Left renal pelvis (tissue), 4 donors: ENCODE data around the gene CACNA1B. TPM values are rescaled to one million over a fixed set of nuclear protein-coding genes. Genes with fewer than 3 reads are reported as not detected.

Source experiments
- DNase-seq, 4 donors: peaks; one replicate each; pipeline ENCODE4 v3.0.0-alpha.2; 2013; ENCODE audit warnings: low read depth in 4 of 4, low spot score in 3 of 4
- polyA plus RNA-seq, 4 donors: library from polyadenylated mRNA; unstranded; fragments of 120-200 nt; gene quantifications; one replicate each; pipeline ENCODE4 v1.2.1, GENCODE V29; 2013; ENCODE audit not compliant: insufficient read length in 4 of 4

Gene CACNA1B
- polyA plus RNA-seq, 4 donors = 0.10 to 0.70 (median 0.27) TPM

DNA sequence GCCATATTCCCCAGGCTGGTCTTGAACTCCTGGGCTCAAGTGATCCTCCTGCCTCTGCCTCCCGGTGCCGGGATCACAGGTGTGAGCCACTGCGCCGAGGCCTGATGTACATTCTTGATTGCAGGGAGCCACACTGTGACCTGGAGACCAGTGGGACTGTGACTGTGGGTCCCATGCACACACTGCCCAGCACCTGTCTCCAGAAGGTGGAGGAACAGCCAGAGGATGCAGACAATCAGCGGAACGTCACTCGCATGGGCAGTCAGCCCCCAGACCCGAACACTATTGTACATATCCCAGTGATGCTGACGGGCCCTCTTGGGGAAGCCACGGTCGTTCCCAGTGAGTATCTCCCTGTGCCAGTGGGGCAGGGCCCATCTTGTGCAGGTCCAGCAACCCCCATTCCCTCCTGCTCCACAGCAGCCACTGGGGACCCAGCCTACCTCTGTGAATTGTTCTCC, 147.3 kb downstream of the CACNA1B start:
- no peak for DNase-seq

DNA sequence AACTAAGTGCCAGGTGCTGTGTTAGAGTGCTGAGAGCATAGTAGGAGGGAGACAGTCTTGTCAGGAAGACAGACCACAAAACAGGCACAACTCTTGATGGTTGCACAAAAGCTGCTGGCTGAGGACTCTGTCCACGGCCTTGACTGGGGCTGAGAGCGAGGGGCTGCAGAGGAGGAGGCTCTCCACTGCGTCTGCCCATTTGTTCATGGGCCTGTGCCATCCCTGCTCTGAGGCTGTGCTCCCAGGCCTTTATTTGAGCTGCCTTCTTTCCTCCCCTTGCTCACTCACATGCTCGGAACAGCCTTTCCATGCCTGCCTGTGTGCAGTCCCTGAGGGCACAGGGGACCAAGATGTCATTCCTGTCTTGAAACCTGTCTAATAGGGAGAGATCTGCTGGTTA, 147.8 kb downstream of the CACNA1B start:
- no peak for DNase-seq

DNA sequence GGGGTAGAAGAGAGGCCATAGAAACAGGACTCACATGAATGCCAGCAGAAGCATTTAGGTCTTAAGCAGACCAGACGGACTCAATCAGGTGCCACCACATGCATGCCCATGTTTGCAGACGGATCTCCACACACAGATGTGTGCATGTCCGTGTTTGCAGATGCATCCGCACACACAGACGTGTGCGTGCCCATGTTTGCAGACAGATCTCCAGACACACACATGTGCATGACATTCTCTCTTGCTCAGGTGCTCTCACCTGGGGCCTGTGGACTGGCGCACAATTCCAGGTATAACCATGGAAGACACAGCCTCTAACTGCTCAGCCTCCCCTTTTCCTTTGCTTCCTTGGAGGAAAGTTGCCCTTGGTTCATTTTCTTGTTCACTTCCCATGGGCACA, 148.3 kb downstream of the CACNA1B start:
- DNase-seq = no peak

DNA sequence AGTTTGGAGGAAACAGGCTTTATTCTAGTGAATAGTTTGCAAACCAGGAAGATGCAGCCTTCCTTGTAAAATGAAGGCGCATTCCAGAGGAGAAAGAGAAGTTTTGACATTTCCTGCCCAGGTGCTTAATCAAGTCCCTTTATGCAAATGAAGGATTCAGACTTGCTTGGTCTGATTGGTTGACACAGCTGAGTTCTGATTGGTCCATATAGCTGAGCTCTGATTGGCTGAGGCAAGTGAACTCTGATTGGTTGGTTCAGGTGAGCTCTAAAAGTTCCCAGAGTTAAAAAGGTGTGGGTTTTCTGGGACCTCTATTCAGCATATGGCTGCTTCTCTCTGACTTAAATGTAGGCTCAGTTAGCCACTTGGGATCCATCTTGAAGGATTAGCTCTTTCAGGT, 151.0 kb downstream of the CACNA1B start:
- DNase-seq = no peak

DNA sequence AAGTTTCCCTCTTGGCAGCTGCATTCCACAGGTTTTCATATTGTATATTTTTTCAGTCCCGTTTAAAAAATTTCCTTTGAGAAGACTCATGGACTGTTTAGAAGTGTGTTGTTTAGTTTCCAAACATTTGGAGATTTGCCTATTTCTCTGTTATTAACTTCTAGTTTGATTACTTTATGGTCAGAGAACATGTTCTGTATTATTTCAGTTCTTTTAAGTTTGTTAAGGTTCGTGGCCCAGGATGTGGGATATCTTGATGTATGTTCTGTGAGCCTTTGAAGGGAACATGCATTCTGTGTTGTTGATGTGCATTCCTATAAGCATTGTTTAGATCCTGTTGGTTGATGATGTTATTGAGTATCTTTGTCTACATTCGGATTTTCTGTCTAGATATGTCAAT, 153.6 kb downstream of the CACNA1B start:
- DNase-seq = no peak

DNA sequence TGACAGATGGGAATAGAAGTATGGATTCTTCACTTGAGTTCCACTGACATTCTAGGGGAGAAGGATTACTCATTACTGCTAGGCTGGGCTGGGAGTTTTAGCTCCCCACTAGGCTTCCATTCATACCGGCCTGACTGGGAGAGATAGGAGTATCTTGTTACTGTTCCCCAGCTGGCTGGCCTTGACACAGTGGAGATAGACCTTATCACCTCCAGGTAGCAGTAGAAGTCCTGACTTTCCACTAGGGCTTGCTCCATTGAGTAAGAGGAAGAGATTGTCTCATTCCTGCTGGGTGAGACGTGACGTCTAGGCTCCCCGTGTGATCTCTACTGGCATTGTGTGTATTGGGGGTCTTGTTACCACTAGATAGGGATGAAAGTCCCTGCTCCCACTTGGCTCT, 156.4 kb downstream of the CACNA1B start:
- DNase-seq = no peak

DNA sequence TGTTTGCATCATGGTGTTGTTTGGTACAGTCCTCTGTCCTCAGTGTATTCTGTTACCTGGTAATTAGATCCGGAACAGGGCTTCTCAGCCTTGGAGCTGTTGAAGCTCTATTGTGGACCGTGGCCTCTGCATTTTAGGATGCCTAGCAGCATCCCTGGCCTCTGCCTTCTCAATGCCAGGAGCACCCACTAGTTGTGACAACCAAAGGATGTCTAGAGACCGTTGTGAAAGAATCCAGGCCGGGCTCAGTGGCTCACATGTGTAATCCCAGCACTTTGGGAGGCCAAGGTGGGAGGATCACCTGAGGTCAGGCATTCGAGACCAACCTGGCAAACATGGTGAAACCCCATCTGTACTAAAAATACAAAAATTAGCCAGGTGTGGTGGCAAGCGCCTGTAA, 159.6 kb downstream of the CACNA1B start:
- DNase-seq = no peak

DNA sequence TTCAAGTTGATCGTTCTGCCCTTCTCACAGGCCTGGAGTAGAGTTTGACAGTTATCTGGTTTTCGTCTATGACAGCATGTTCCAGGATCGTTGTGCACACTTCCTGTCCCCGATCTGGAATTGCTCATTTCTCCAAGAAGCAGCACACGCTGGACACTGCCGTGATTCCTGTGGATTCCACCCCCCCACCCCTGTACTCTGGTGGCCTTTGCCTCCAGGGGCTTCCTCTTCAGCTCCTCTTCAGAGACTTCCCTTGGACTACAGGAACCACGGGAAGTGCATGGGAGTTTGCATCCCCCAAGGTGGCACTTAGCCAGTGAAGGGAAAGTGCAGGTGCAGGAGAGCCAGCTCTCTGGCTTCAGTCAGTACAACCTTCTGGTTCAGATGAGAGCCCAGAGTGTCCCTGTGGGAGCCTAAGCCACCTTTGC, 160.7 kb downstream of the CACNA1B start:
- no peak for DNase-seq

DNA sequence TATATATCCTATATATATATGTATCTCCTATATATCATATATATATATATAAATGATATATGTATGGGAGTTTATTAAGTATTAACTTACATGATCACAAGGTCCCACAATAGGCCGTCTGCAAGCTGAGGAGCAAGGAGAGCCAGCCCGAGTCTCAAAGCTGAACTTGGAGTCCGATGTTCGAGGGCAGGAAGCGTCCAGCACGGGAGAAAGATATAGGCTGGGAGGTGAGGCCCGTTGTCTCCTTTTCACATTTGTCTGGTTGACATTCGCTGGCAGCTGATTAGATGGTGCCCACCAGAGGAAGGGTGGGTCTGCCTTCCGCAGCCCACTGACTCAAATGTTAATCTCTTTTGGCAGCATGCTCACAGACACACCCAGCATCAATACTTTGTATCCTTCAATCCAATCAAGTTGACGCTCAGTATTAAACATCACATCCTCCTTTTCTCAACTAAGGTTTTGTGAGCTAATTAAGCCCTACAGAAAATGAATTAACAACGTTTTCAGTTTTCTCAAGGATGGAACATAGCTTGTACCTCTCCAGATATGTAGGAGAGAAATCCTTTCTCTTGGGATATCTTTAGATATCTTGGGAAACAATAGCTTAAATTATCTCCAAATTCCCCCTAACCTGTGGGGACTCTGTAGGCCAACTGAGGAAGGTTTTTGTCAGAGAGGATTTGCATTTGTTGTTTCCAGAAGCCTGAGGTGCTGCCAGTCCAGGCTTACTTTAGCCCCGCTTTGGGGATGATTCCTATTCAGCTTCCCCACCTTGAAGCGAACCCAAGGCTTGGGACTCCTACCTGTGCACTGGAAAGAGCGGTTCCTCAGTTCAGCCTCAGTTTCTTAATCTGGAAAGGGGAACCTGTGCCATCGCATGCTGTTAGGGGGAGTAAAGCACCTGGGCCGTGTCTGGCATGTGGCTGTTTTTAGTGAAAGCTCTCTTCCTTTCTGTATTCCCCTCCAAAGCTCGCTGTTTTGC, 163.2 kb downstream of the CACNA1B start:
- no peak for DNase-seq

DNA sequence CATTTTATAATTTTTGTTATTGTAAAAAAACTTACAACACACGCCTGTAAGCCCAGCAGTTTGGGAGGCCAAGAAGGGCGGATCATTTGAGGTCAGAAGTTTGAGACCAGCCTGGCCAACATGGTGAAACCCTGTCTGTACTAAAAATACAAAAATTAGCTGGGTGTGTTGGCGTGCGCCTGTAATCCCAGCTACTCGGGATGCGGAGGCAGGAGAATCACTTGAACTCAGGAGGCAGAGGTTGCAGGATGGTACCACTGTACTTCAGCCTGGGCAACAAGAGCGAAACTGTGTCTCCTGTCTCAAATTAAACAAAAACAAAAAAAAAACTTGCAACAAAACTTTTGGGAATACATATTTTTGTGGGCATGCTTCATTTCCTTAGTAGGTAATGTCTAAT, 164.6 kb downstream of the CACNA1B start:
- DNase-seq = no peak

DNA sequence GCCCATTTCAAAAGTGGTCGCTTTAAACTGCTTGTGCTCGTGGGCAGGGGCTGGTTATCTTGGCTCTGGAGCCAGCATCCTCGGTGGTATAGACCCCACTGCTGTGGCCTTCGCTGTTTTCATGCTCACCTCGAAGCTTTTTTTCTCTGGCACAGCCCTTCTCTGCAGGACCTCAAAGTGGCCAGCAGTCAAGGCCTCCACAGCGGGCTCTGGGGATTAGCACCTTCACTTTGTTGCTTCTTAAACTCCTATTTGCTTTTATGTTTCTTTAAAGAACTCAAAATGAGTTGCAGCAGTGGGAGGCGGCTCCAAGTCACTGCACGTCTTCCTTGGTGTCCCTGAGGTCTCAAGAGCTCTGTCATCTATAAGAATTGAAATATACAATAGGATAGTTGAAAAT, 165.1 kb downstream of the CACNA1B start:
- DNase-seq = no peak

DNA sequence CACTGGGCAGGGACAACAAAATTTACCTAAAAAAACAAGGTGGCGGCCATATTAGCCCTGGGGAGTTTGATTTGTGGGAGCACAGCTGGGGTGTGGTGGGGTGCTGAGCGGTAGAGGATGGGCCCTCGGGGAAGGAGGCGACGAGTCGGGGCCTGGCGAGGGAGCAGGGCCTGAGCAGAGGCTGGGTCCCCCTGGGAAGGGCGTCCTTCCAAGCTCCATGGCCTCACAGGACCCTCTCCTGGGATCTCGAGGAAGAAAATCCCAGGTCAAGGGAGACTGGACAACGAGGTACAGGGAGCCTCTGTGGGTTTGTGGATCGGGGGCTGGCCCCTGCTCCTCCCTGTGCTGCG, 165.5 kb downstream of the CACNA1B start:
- no peak for DNase-seq

DNA sequence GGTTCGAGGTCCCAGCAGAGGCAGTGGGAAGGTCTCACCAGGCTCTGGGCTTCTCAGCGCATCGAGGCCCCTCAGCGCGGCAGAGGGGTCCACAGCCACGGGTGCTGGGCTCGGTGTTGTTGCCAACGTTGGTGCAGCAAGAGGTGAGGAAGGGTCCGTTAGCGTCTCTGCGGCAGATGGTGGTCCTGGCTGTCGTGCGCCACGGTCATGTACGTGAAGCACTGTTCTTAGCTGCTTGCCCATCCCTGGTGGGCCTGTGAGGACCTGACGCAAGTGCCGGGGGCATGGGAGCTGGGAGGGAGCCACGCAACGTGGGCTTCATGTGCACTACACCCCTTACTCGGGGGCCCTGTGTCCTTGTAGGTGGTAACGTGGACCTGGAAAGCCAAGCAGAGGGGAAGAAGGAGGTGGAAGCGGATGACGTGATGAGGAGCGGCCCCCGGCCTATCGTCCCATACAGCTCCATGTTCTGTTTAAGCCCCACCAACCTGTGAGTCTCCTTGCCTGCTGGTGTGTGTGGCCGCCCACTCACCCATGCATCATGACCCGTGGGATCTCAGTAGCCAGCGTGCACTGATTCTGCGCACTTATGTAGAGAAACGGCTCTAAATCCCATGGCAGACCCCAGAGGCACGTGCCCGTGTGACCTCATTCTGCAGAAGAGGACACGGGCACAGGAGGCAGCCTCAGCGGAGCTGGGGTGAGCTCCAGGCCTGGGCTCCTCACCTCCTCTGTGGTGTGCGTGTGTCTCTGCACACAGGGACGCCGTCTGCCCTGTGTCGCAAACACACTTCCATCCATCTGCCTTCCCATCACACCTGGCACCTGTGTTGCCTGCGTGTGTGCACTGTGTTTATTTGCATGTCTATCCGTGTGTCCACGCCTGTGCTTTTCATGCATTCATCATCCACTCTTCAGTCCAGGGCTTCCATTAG, 166.1 kb downstream of the CACNA1B start:
- DNase-seq = no peak

DNA sequence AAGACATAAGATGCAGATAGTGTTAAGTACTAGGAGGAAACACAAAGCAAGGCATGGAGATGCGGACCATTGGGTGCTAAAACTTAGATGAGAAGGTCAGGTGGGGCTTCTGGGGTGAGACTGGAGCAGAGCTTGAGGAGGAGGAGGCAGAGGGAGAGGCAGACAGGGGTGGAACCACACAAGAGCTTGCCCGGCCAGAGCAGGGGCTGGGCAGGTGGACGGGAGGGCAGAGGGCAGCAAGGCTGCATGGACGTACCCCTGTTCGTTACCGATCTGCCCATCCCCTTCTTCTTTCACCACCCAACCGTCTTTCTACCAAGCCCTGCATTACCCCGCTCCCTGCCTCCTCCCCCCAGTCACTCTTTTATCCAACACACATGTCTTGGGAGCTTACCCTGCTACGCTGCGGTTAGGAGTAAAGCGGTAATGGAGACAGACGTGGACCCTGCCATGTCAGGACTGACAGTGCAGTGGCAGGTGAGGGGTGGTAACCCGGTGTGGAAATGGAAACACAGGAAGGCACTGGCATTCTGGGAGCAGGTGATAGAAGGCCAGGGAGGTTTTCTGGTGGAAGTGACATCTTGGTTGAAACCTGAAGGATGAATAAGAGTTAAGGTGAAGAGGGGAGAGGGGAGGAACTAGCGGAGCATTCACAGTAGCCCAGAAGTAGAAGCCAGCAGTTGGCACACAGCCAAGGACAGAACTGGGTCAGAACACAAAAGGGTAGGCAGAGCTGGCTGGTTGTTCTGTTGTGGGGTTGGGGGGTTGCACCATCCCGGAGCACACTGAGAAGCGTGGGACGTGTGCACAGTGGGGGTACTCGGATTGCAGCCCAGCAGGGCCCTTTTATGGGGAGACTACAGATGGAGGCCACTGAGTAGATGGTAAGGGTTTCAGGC, 167.2 kb downstream of the CACNA1B start:
- no peak for DNase-seq

DNA sequence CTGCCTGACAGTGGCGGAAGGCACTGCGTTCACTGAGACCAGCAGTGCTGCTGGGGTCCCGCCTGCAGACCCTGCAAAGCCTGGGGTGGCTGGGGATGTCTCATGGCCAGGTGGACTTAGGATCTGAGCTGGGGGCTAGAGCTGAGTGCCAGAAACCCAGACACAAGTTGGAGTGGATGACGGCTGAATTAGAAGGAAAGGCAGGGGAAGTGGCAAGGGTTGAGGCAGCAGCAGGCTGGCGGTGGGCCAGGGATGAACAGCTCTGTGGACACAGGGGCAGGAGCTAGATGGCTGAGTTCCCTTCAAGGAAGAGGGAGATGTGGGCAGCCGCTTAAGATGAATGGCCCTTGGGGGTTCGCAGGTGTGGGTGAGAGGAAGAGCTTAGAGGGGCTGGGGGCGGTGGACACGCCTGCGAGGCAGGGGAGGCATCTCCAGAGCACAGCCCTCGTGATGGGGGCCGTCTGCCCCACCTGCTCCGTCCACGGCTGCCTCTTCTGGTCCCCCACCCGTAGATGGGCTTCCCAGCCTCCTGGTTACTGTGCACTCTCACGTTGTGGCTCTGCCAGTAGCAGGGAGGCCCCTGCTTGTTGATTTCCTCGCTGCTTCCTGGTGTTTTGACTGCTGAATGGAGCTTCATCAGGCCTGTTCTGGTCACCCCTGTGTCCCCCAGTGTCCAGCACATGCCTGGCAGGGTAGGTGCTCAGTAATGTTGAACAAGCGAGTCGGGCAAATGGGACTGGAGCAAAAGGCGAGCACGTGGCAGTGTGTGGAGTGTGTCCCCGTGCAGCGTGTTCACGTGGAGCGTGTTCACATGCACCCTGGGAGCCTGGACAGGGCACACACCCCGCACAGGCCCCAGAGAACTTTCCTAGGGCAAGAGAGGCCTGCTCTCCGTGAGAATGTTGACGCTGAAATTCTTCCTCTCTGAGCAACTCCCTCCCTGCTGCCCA, 168.2 kb downstream of the CACNA1B start:
- DNase-seq = no peak

DNA sequence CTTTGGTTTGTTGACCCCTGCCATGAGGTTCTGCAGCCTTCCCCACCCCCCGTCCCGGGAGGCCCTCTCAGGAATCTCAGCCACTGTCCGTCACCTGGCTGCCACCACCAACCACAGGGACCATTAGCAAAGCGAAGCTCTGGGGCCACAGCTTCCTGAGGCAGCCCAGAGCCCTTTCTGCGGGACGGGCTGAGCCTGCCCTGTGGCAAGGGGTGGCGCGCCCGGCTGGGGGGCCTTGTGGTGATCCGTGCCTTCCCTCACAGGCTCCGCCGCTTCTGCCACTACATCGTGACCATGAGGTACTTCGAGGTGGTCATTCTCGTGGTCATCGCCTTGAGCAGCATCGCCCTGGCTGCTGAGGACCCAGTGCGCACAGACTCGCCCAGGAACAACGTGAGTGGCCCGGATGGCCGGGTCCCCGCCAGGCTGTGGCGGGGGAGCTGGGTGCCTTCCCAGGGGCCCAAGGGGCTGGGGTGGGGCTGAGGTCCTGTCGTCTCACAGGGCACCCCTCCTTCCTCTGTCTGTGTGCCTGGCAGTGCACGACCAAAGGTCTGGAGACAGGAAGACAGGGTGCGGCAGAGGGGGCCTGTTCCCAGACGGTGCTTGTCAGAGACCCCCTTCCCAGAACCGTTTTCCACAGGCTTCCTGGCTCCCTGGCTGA, 169.2 kb downstream of the CACNA1B start:
- DNase-seq = no peak

DNA sequence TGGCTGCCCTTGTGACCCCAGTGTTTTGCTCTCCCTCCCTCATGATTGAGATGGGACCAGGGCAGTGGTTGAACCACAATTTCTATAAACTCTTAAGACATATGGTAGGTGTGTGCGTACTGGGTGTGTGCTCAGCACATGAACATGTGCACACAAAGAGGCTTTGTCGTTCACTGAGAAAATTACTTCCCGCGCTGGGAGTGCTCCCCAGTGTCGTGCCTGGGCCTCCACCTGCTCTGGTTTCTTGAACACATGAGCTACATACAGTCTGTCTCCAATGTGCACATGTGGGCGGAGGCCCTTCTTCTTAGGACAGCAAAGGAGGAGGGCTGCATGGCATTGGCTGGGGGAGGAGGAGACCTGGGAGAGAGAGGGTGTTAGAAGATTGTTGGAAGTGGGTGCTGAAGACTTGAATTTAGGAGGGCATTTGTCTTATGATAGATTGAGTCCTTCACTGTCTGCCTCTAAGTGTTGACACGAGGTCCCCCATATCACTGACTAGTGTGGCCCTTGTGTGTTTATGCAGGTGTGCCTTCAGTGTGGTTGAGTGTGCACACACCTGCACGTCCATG, 170.0 kb downstream of the CACNA1B start:
- no peak for DNase-seq

DNA sequence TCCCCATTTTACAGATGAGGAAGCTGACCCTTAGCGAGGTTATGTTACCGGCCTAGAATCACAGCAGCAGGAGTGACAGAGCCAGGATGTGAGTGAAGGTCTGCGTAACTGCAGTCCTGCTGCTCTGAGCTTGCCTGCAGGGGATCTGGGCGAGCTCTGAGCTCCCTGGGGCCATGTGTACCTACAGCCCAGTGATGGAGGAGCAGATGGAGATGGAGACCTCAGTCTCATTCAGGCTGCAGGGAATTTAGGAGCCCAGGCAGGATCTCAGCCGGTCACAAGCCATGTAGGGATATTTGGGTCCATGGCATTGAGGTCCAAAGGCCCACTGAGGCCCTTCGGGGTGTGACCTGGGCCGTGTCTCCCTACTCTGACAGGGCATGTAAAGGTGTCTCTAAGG, 170.6 kb downstream of the CACNA1B start:
- DNase-seq = no peak
